OCI-LY3 (cell line): ENCODE measurements around the gene ATOH7.
A peak's percentile ranks its signal among the peaks of the same experiment; 100 is the strongest.
"Not testable (repeated sequence)": the region's sequence is repeated elsewhere in the genome, so short reads cannot be mapped to it uniquely, and the experiment has no call there.

ENCODE experiments used
- H2AFZ ChIP-seq: fragments of 200-600, 300-600 bp; shearing (Covaris generic); 2 replicates; pipeline ENCODE4 v1.6.0; 2014; ENCODE audit warnings: antibody characterized with exemption, low read depth, low read length
- H3K27ac ChIP-seq: fragments of 200-600, 300-600 bp; sonication (generic); 2 replicates; pipeline ENCODE4 v1.5.1; 2014; ENCODE audit warnings: mild to moderate bottlenecking, low read length, moderate library complexity, mixed read lengths
- H3K27me3 ChIP-seq: fragments of 200-600, 300-600 bp; sonication (generic); 2 replicates; pipeline ENCODE4 v1.6.1; 2014; ENCODE audit warnings: low read depth, low read length, mixed read lengths
- H3K36me3 ChIP-seq: fragments of 200-600, 300-600 bp; sonication (generic); replicated peaks from 2 replicates; pipeline ENCODE3; 2014; ENCODE audit warnings: low read depth, low read length, mixed read lengths
- H3K4me1 ChIP-seq: fragments of 300-600, 200-600 bp; sonication (generic); 2 replicates; pipeline ENCODE4 v1.6.1; 2014; ENCODE audit warnings: low read length, mixed read lengths
- H3K4me2 ChIP-seq: fragments of 200-600, 300-600 bp; sonication (generic); 2 replicates; pipeline ENCODE4 v1.6.1; 2014; ENCODE audit warnings: low read length, mixed read lengths
- H3K4me3 ChIP-seq: fragments of 300-600, 200-600 bp; sonication (generic); 2 replicates; pipeline ENCODE4 v1.5.1; 2014; ENCODE audit warnings: antibody characterized with exemption, mild to moderate bottlenecking, low read length, moderate library complexity
- H3K79me2 ChIP-seq: fragments of 300-600, 200-600 bp; shearing (Covaris generic); 2 replicates; pipeline ENCODE4 v1.6.1; 2014; ENCODE audit warnings: mild to moderate bottlenecking, low read length, mixed read lengths
- H3K9ac ChIP-seq: fragments of 300-600, 200-600 bp; shearing (Covaris generic); 2 replicates; pipeline ENCODE4 v1.6.0; 2014; ENCODE audit warnings: mild to moderate bottlenecking, low read length, moderate library complexity
- H3K9me3 ChIP-seq: fragments of 200-600, 300-600 bp; shearing (Covaris generic); 2 replicates; pipeline ENCODE4 v1.6.1; 2014; ENCODE audit warnings: low read length, mixed read lengths; ENCODE audit not compliant: insufficient read depth
- H4K20me1 ChIP-seq: fragments of 200-600, 300-600 bp; sonication (generic); 2 replicates; pipeline ENCODE4 v1.6.1; 2016; ENCODE audit warnings: low read length, mixed read lengths; ENCODE audit not compliant: insufficient read depth
- EZH2phosphoT487 ChIP-seq: fragments of 200-600 bp; shearing (Covaris generic); IDR thresholded peaks from 2 replicates; pipeline ENCODE4 v1.6.1; 2018; ENCODE audit warnings: antibody characterized with exemption, mixed run types, low read depth
- TF ChIP-seq, protein P1 (sequence below): fragments of 200-600, 300-600 bp; sonication (generic); IDR thresholded peaks from 2 replicates; pipeline ENCODE4 v1.5.1; 2014; ENCODE audit warnings: antibody characterized with exemption, low read length, low read depth

The ATOH7 gene

DNA sequence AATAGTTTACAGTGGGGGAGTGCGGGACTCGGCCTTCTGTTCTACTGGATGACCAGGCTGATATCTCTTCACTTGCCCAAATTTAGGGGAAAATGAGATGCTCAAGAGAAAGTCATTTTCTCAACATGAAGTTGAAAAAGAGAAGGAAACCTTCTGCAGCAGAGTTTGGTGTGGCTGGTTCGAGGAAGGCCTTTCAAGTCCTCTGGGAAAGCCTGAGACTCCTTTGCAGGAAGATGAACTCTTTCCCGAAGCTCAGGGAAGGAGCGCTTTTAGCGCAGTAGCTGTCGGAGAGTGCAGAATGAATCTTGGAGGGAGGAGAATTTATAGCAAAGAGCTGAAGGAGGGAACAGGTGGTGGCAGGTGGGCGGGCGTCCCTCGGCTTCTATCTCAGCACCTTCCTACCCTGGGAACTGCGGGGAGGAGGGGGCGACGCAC, at the start of gene ATOH7:
TSS of gene ATOH7 (minus strand) at position 297 of the 435 bp plus-strand sequence. CDS start 436 bp downstream, outside the sequence.
- Histone ChIP-seq H3K36me3 (no peaks in the 10 kb centered on the region), H3K4me1 (no peaks in the 10 kb centered on the region), H2AFZ (no peak within 1 kb of the TSS), H3K27ac (no peak within 1 kb of the TSS), H3K27me3 (0 out of 2 replicates have a peak, but pooled peaks cover 11% of the 10 kb centered on the region), H3K4me3 (peak within 1 kb of the TSS; percentile 52; the same call in 1 of the 2 replicates), H3K9me3 (no peaks in the 10 kb centered on the region), H4K20me1 (no peaks in the 10 kb centered on the region), H3K79me2 (no peaks in the 10 kb centered on the region), H3K4me2 (peak within 1 kb of the TSS; percentile 34), H3K9ac (no peak within 1 kb of the TSS)
- TF ChIP-seq EZH2phosphoT487 = no peak
- TF ChIP-seq, protein P1, sequence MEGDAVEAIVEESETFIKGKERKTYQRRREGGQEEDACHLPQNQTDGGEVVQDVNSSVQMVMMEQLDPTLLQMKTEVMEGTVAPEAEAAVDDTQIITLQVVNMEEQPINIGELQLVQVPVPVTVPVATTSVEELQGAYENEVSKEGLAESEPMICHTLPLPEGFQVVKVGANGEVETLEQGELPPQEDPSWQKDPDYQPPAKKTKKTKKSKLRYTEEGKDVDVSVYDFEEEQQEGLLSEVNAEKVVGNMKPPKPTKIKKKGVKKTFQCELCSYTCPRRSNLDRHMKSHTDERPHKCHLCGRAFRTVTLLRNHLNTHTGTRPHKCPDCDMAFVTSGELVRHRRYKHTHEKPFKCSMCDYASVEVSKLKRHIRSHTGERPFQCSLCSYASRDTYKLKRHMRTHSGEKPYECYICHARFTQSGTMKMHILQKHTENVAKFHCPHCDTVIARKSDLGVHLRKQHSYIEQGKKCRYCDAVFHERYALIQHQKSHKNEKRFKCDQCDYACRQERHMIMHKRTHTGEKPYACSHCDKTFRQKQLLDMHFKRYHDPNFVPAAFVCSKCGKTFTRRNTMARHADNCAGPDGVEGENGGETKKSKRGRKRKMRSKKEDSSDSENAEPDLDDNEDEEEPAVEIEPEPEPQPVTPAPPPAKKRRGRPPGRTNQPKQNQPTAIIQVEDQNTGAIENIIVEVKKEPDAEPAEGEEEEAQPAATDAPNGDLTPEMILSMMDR = no peak

GRCh38 chr10:68280758-68281157, 48.8 kb upstream of the ATOH7 start:
- Histone ChIP-seq H3K4me2 (no peak overlapping the region), H3K4me3 (no peak overlapping the region), H3K27me3 (no peaks in the 10 kb centered on the region), H4K20me1 (no peaks in the 10 kb centered on the region), H2AFZ (no peak overlapping the region), H3K36me3 (no peaks in the 10 kb centered on the region), H3K9ac (no peak overlapping the region), H3K4me1 (no peaks in the 10 kb centered on the region), H3K9me3 (no peaks in the 10 kb centered on the region), H3K79me2 (no peaks in the 10 kb centered on the region), H3K27ac (no peak overlapping the region)
- TF ChIP-seq EZH2phosphoT487 = no peak
- TF ChIP-seq, protein P1 = no peak

DNA sequence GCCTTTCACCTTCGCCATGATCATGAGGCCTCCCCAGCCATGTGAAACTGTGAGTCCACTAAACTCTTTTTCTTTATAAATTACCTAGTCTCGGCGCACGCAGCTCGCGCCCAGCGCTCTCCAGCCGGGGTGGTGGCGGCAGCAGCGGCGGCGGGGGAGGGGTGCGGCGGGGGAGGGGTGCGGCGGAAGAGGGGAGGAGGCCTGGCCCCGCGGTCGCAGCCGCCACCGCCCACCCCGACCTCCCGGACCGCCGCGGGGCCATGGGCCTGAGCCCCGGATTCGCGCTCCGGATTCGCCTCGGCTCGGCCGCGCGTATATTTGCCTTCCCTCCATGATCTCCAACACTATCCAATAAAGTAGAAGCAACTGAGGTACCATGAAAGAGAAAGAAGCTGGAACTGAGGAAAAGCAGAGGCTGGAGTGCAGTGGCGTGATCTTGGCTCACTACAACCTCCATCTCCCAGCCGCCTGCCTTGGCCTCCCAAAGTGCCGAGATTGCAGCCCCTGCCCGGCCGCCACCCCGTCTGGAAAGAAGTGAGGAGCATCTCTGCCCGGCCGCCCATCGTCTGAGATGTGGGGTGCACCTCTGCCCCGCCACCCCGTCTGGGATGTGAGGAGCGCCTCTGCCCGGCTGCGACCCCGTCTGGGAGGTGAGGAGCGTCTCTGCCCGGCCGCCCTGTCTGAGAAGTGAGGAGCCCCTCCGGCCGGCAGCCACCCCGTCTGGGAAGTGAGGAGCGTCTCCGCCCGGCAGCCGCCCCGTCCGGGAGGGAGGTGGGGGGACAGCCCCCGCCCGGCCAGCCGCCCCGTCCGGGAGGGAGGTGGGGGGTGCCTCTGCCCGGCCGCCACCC, 47.2 kb upstream of the ATOH7 start:
- not testable (repeated sequence) for H2AFZ ChIP-seq, H4K20me1 ChIP-seq, H3K27ac ChIP-seq, H3K9ac ChIP-seq, H3K36me3 ChIP-seq, H3K4me3 ChIP-seq, H3K4me2 ChIP-seq, H3K4me1 ChIP-seq, H3K9me3 ChIP-seq, H3K79me2 ChIP-seq, H3K27me3 ChIP-seq

DNA sequence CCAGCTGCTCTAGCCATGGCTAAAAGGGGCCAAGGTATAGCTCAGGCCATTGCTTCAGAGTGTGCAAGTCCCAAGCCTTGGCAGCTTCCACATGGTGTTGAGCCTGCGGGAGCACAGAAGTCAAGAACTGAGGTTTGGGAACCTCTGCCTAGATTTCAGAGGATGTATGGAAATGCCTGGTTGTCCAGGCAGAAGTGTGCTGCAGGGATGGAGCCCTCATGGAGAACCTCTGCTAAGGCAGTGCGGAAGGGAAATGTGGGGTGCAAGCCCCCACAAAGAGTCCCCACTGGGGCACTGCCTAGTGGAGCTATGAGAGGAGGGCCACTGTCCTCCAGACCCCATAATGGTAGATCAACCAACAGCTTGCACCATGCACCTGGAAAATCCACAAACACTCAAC, 45.9 kb upstream of the ATOH7 start:
- H3K27me3 ChIP-seq, H3K4me1 ChIP-seq, H3K4me3 ChIP-seq, H3K9ac ChIP-seq, H3K36me3 ChIP-seq, H3K79me2 ChIP-seq, H4K20me1 ChIP-seq, H3K4me2 ChIP-seq, H2AFZ ChIP-seq, H3K27ac ChIP-seq, H3K9me3 ChIP-seq: not testable (repeated sequence)

DNA sequence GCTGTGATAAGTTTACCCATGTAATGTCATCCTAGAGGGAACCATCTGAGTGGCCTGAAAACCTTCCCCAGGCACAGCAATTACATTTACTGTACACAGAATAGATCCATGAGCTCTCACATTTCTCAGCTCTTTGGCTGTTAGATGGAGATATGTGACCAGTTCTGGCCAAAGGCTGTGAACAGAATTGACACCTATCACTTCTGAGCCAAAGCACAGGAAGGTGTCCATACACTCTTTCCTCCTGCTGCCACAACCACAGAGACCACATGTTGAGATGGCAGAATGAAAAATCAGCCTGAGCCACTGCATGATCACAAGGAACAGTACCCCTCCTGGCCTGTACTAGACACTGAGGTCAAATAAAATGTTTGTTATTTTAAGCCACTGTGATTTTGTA, 44.3 kb upstream of the ATOH7 start:
- TF ChIP-seq, protein P1 = no peak
- no peak for TF ChIP-seq EZH2phosphoT487

More for the DNA sequence above, 44.3 kb upstream of the ATOH7 start:
- Histone ChIP-seq H2AFZ (no peak overlapping the region), H3K27me3 (no peaks in the 10 kb centered on the region), H3K9ac (no peak overlapping the region), H3K4me3 (no peak overlapping the region), H3K79me2 (no peaks in the 10 kb centered on the region), H3K27ac (no peak overlapping the region), H3K4me2 (no peak overlapping the region), H3K36me3 (no peaks in the 10 kb centered on the region), H4K20me1 (no peaks in the 10 kb centered on the region), H3K9me3 (no peaks in the 10 kb centered on the region), H3K4me1 (no peaks in the 10 kb centered on the region)
